MM.1S (cell line): ENCODE data around the gene VSX1.

Source experiments
- DNase-seq: peaks from one replicate; pipeline ENCODE4 v3.0.0-alpha.2; 2015
- H2AFZ ChIP-seq: fragments of 300-600 bp; sonication (generic); 2 replicates; pipeline ENCODE4 v1.6.0; 2016; ENCODE audit warnings: antibody characterized with exemption, low read length
- H3F3A ChIP-seq: fragments of 300-600 bp; sonication (generic); 2 replicates; pipeline ENCODE4 v1.6.1; 2016; ENCODE audit warnings: mild to moderate bottlenecking, antibody characterized with exemption, low read length, moderate library complexity, mixed read lengths; ENCODE audit not compliant: insufficient read depth
- H3K27ac ChIP-seq: fragments of 300-600 bp; sonication (generic); 2 replicates; pipeline ENCODE4 v1.5.1; 2016; ENCODE audit warnings: mild to moderate bottlenecking, low read length
- H3K27me3 ChIP-seq: fragments of 300-600 bp; sonication (generic); replicated peaks from 2 replicates; pipeline ENCODE4 v1.6.0; 2016; ENCODE audit warnings: low read length; ENCODE audit not compliant: insufficient read depth
- H3K36me3 ChIP-seq: fragments of 300-600 bp; sonication (generic); replicated peaks from 2 replicates; pipeline ENCODE4 v1.6.1; 2016; ENCODE audit warnings: mild to moderate bottlenecking, low read length, mixed read lengths; ENCODE audit not compliant: insufficient read depth
- H3K4me1 ChIP-seq: fragments of 300-600 bp; sonication (generic); 2 replicates; pipeline ENCODE4 v1.6.1; 2016; ENCODE audit warnings: low read length, mixed read lengths
- H3K4me2 ChIP-seq: fragments of 300-600 bp; sonication (generic); 2 replicates; pipeline ENCODE4 v1.6.0; 2016; ENCODE audit warnings: low read depth, low read length
- H3K4me3 ChIP-seq: fragments of 300-600 bp; sonication (generic); 2 replicates; pipeline ENCODE4 v1.5.1; 2016; ENCODE audit warnings: low read length, mixed read lengths
- H3K79me2 ChIP-seq: fragments of 300-600 bp; sonication (generic); 2 replicates; pipeline ENCODE4 v1.6.1; 2016; ENCODE audit warnings: mixed run types, low read length, mixed read lengths
- H3K9ac ChIP-seq: fragments of 300-600 bp; sonication (generic); 2 replicates; pipeline ENCODE4 v1.6.1; 2016; ENCODE audit warnings: low read length, mixed read lengths
- H3K9me2 ChIP-seq: fragments of 300-600 bp; sonication (generic); replicated peaks from 2 replicates; pipeline ENCODE4 v1.6.1; 2016; ENCODE audit warnings: mild to moderate bottlenecking, low read length, mixed read lengths; ENCODE audit not compliant: insufficient read depth
- H3K9me3 ChIP-seq: fragments of 300-600 bp; sonication (generic); replicated peaks from 2 replicates; pipeline ENCODE4 v1.6.1; 2016; ENCODE audit warnings: mild to moderate bottlenecking, low read length, mixed read lengths; ENCODE audit not compliant: insufficient read depth
- H4K20me1 ChIP-seq: fragments of 300-600 bp; sonication (generic); 2 replicates; pipeline ENCODE4 v1.6.1; 2016; ENCODE audit warnings: mild to moderate bottlenecking, low read length, moderate library complexity, mixed read lengths; ENCODE audit not compliant: insufficient read depth
- CTCF ChIP-seq: fragments of 300-600 bp; sonication (generic); IDR thresholded peaks from 2 replicates; pipeline ENCODE4 v1.5.1; 2016; ENCODE audit warnings: antibody characterized with exemption, low read length, mixed read lengths
- EZH2 ChIP-seq: fragments of 300-600 bp; sonication (generic); optimal IDR thresholded peaks from 2 replicates; pipeline ENCODE3; 2017; ENCODE audit warnings: low read depth, mild to moderate bottlenecking, antibody characterized with exemption, low read length, mixed read lengths
- EZH2phosphoT487 ChIP-seq: fragments of 300-600 bp; sonication (generic); IDR thresholded peaks from 2 replicates; pipeline ENCODE4 v1.6.1; 2018; ENCODE audit warnings: antibody characterized with exemption, low read length

The VSX1 gene

GRCh38 chr20:25103526-25103925 lies 21.6 kb upstream of the VSX1 start:
- no peaks in the 10 kb centered on the region for H3K4me1 ChIP-seq
- no peaks in the 10 kb centered on the region for H3F3A ChIP-seq
- no peak overlapping the region for H2AFZ ChIP-seq
- TF ChIP-seq EZH2 (no peak), EZH2phosphoT487 (no peak), CTCF (no peak)
- no peak overlapping the region for H3K4me3 ChIP-seq
- DNase-seq, result no peak
- H3K4me2 ChIP-seq, result no peak overlapping the region
- no peaks in the 10 kb centered on the region for H3K36me3 ChIP-seq
- H3K79me2 ChIP-seq, result no peaks in the 10 kb centered on the region
- no peaks in the 10 kb centered on the region for H3K9me2 ChIP-seq
- H3K9ac ChIP-seq, result no peak overlapping the region
- no peaks in the 10 kb centered on the region for H3K27me3 ChIP-seq
- H3K27ac ChIP-seq, result no peak overlapping the region
- no peaks in the 10 kb centered on the region for H4K20me1 ChIP-seq
- no peaks in the 10 kb centered on the region for H3K9me3 ChIP-seq

GRCh38 chr20:25100914-25101313 lies 19.0 kb upstream of the VSX1 start:
- Histone ChIP-seq H3K36me3 (no peaks in the 10 kb centered on the region), H3K4me3 (no peak overlapping the region), H3K4me2 (no peak overlapping the region), H3K27ac (no peak overlapping the region), H3K79me2 (no peaks in the 10 kb centered on the region), H3K9ac (no peak overlapping the region), H3K9me3 (no peaks in the 10 kb centered on the region), H3K4me1 (no peaks in the 10 kb centered on the region), H3K9me2 (no peaks in the 10 kb centered on the region), H3F3A (no peaks in the 10 kb centered on the region), H2AFZ (no peak overlapping the region), H4K20me1 (no peaks in the 10 kb centered on the region), H3K27me3 (no peaks in the 10 kb centered on the region)
- no peak for TF ChIP-seq CTCF
- TF ChIP-seq EZH2, result no peak
- no peak for DNase-seq

- TF ChIP-seq EZH2 (no peak), EZH2phosphoT487 (no peak), CTCF (no peak)
- Histone ChIP-seq H3F3A (no peaks in the 10 kb centered on the region), H2AFZ (no peak overlapping the region), H3K9me3 (no peaks in the 10 kb centered on the region), H3K4me1 (no peaks in the 10 kb centered on the region), H3K9ac (no peak overlapping the region), H3K36me3 (no peaks in the 10 kb centered on the region), H3K4me3 (no peak overlapping the region), H3K9me2 (no peaks in the 10 kb centered on the region), H4K20me1 (no peaks in the 10 kb centered on the region), H3K27me3 (no peaks in the 10 kb centered on the region), H3K27ac (no peak overlapping the region), H3K79me2 (no peaks in the 10 kb centered on the region), H3K4me2 (no peak overlapping the region)
- no peak for DNase-seq
These were observed 17.7 kb upstream of the VSX1 start for GRCh38 chr20:25099601-25100140.
